ENCODE measurements around the gene CSMD2.

Gene CSMD2

GRCh38 chr1:33468011-33468410, 697.0 kb downstream of the CSMD2 start:
- DNase-seq: no peak

DNA sequence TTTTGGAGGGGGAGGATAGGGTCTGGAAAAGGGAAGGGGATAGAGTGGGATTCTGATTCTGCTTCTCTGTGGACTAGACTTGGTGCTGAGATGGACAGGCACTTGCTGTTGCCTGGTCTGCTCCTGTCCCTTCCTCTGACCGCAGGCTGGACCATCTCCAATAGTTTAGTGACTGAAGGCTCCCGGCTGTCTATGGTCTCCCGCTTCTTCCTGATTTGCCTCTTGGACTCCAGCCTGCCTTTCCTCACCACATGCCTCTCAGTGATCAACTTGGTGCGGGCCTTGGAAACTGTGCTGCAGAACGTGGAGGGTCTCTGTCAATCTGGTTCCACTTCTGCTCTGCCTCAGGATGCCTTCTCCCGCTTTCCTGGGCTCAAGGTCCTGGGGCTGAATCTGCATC, 698.9 kb downstream of the CSMD2 start:
- DNase-seq: no peak

DNA sequence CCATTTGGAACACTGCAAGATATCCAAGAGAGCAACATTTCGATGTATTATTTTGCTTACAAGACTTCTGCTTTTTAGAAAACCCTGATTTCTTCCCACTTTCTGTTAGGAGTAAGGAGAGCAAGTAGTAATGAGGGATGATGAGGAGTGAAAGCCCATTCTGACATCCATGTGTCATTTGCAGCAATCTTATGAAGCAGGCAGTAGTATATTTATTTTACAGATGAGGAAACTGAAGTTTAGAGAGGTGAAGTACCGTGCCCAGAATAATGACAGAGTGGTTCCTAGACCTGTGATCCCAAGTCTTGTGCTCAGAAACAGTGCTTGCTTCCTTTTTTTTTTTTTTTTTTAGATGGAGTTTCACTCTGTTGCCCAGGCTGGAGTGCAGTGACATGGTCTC, 699.7 kb downstream of the CSMD2 start:
- no peak for DNase-seq

GRCh38 chr1:33464552-33464951, 700.5 kb downstream of the CSMD2 start:
- no peak for DNase-seq
